D721Med (cell line): Measurements from ENCODE around the gene PAGR1.
"Not testable (repeated sequence)": the region's sequence is repeated elsewhere in the genome, so short reads cannot be mapped to it uniquely, and the experiment has no call there.

Source experiments
- DNase-seq: peaks from one replicate; pipeline ENCODE4 v3.0.0; 2011; ENCODE audit warnings: low spot score; ENCODE audit not compliant: insufficient read length
- FAIRE-seq: peaks from 2 replicates; lab custom pipeline; 2011; peaks lifted over from hg19 to GRCh38; lab: Jason Lieb, UNC
- TF ChIP-seq, protein P1 (sequence below): IDR thresholded peaks from 2 replicates; pipeline ENCODE4 v1.5.1; 2012; ENCODE audit warnings: mild to moderate bottlenecking, control low read depth; ENCODE audit not compliant: insufficient read depth; ENCODE audit errors: missing control alignments

PAGR1 gene

GRCh38 chr16:29862884-29863668 lies 47.1 kb downstream of the PAGR1 start, which contains the start of gene CDIPT:
TSS of gene CDIPT (minus strand) at chr16:29863226. CDS start at chr16:29862857, 369 bp downstream.
- DNase-seq (peak; percentile 51), FAIRE-seq (no peak)
- TF ChIP-seq, protein P1, sequence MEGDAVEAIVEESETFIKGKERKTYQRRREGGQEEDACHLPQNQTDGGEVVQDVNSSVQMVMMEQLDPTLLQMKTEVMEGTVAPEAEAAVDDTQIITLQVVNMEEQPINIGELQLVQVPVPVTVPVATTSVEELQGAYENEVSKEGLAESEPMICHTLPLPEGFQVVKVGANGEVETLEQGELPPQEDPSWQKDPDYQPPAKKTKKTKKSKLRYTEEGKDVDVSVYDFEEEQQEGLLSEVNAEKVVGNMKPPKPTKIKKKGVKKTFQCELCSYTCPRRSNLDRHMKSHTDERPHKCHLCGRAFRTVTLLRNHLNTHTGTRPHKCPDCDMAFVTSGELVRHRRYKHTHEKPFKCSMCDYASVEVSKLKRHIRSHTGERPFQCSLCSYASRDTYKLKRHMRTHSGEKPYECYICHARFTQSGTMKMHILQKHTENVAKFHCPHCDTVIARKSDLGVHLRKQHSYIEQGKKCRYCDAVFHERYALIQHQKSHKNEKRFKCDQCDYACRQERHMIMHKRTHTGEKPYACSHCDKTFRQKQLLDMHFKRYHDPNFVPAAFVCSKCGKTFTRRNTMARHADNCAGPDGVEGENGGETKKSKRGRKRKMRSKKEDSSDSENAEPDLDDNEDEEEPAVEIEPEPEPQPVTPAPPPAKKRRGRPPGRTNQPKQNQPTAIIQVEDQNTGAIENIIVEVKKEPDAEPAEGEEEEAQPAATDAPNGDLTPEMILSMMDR: peak; percentile 87

GRCh38 chr16:29863669-29863984 lies 47.7 kb downstream of the PAGR1 start:
- no peak for FAIRE-seq
- DNase-seq: no peak
- TF ChIP-seq, protein P1: no peak

DNA sequence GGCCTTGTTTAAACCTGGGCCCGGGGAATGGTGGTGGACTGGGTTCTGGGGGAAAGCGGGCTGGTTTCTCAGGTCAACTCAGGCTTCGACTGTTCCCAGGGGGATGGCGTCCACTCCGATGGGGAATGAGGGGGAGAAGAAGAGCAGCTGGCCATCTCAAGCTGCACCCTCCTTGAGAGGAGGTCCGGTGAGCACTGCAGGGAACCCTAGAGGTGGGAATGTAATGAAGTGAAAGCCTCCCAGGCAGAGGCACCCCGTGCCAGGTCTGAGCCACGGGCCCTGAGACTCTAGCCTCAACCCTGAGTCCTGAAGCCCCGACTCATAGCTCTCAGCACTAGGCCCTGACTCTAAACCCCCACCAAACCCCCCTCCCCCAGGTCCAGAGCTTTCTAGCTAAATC lies 48.3 kb downstream of the PAGR1 start:
- no peak for DNase-seq
- no peak for FAIRE-seq
- TF ChIP-seq, protein P1: no peak

GRCh38 chr16:29868396-29869009 lies 52.6 kb downstream of the PAGR1 start:
- FAIRE-seq: no peak
- TF ChIP-seq, protein P1: no peak
- no peak for DNase-seq

- not testable (repeated sequence) for DNase-seq, FAIRE-seq
These were observed 53.1 kb downstream of the PAGR1 start for GRCh38 chr16:29869067-29869466.
